ENCODE data around the gene DDX25. TPM values are rescaled to one million over a fixed set of nuclear protein-coding genes. Genes with fewer than 3 reads are reported as not detected.

The DDX25 gene
- total and polyA plus RNA-seq, 2 of the 4 experiments (the other 2 are of a cell fraction), result under 0.01 TPM; not detected in 1

- intact Hi-C loops (cut with micrococcal nuclease) (loop anchor here (2.0 kb wide), 1 partner anchor 141 kb away; the partner anchor contains the start of gene CDON), dilution Hi-C loops (cut with HindIII; ENCODE audit: low sequenced_read_pairs, unreplicated experiment) (loop anchor here (25.0 kb wide), 1 partner anchor 290 kb away; the partner anchor contains the start of genes FAM118B and RPUSD4), in situ Hi-C loops (cut with MboI; ENCODE audit: low sequenced_read_pairs) (no loop called here)
- Histone ChIP-seq H3K27ac (ENCODE audit: insufficient read depth, low read length) (no peak overlapping the region), H3K23ac (ENCODE audit: low read depth, low read length) (no peak overlapping the region), H3K4me2 (ENCODE audit: low read depth, low read length) (no peak overlapping the region), H3K9me3 (ENCODE audit: control insufficient read depth, insufficient read depth, low read length) (no peaks in the 10 kb centered on the region), H3K14ac (replicated peaks; ENCODE audit: low read depth, low read length) (no peak overlapping the region), H2AK5ac (ENCODE audit: low read depth, low read length) (no peak overlapping the region), H4K20me1 (ENCODE audit: insufficient read depth, low read length) (no peaks in the 10 kb centered on the region), H4K8ac (ENCODE audit: low read depth in 2 of 2, low read length in 2 of 2) (no peak overlapping the region), H2AK9ac (replicated peaks; ENCODE audit: low read depth, low read length, poor library complexity) (no peak overlapping the region), H4K5ac (ENCODE audit: low read depth, low read length) (no peak overlapping the region), H3K9ac (ENCODE audit: low read depth, low read length) (no peak overlapping the region), H2BK15ac (ENCODE audit: low read depth, low read length) (no peak overlapping the region), H2BK20ac (ENCODE audit: low read depth, low read length) (no peak overlapping the region), H3K36me3 (ENCODE audit: control insufficient read depth, insufficient read depth, low read length) (no peaks in the 10 kb centered on the region), H3K18ac (ENCODE audit: low read depth, low read length) (no peak overlapping the region), H4K91ac (ENCODE audit: insufficient read depth, low read depth, low read length) (no peak overlapping the region), H2BK120ac (ENCODE audit: low read depth, low read length) (no peak overlapping the region), H3K4me3 (ENCODE audit: insufficient read depth, low read depth, low read length) (no peak overlapping the region), H3K79me1 (ENCODE audit: low read depth in 1 of 2, low read length in 2 of 2) (no peaks in the 10 kb centered on the region), H3K9me1 (ENCODE audit: insufficient read depth, low read length) (no peaks in the 10 kb centered on the region), H2AFZ (replicated peaks; ENCODE audit: low read length, poor library complexity) (no peak overlapping the region), H3K4ac (ENCODE audit: low read depth, low read length) (no peak overlapping the region), H3K56ac (ENCODE audit: extremely low read depth, insufficient read depth, low read length) (no peak overlapping the region), H2BK5ac (ENCODE audit: low read depth, low read length, poor library complexity, severe bottlenecking) (no peak overlapping the region), H3K27me3 (ENCODE audit: control insufficient read depth, insufficient read depth, low read length) (peaks cover 40% of the 10 kb centered on the region), H3K4me1 (ENCODE audit: control insufficient read depth, insufficient read depth, low read length) (no peaks in the 10 kb centered on the region)
- ChIA-PET CTCF (no interaction called here), POLR2A (ENCODE audit: unreplicated experiment) (no interaction called here)
- no peak for DNase-seq
- BruUV-seq (replicated peaks), result no TSS peak
- WGBS, 2 experiments (ENCODE audit: extremely low coverage in 2 of 2, insufficient read length in 1 of 2), result no CpG with 5 or more reads among the region's 3 CpGs
- TF ChIP-seq MAFK (IDR thresholded peaks at IDR 0.05; ENCODE audit: low read depth, low read length), result no peak
- no peak for TF ChIP-seq POLR2A (IDR thresholded peaks at IDR 0.05; ENCODE audit: low read depth, low read length)
- no peak for TF ChIP-seq MXI1 (IDR thresholded peaks at IDR 0.05; ENCODE audit: borderline replicate concordance, low read depth, low read length)
- TF ChIP-seq FOS (IDR thresholded peaks at IDR 0.05; ENCODE audit: low read depth, low read length), result no peak
- no peak for TF ChIP-seq RFX5 (IDR thresholded peaks at IDR 0.05; ENCODE audit: low read depth, low read length)
- no peak for TF ChIP-seq RAD21 (IDR thresholded peaks at IDR 0.05; ENCODE audit: low read length)
- TF ChIP-seq, protein P1, sequence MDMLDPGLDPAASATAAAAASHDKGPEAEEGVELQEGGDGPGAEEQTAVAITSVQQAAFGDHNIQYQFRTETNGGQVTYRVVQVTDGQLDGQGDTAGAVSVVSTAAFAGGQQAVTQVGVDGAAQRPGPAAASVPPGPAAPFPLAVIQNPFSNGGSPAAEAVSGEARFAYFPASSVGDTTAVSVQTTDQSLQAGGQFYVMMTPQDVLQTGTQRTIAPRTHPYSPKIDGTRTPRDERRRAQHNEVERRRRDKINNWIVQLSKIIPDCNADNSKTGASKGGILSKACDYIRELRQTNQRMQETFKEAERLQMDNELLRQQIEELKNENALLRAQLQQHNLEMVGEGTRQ (IDR thresholded peaks at IDR 0.05; ENCODE audit: low read depth, low read length), result no peak
- TF ChIP-seq NFE2L2 (IDR thresholded peaks at IDR 0.05; ENCODE audit: low read depth, low read length), result no peak
- no peak for TF ChIP-seq CEBPB (IDR thresholded peaks at IDR 0.05; ENCODE audit: low read depth, low read length)
- TF ChIP-seq ELK1 (IDR thresholded peaks at IDR 0.05; ENCODE audit: borderline replicate concordance, low read depth, low read length), result no peak
- no peak for TF ChIP-seq RCOR1 (IDR thresholded peaks at IDR 0.05; ENCODE audit: insufficient replicate concordance, low read length)
- no peak for TF ChIP-seq BHLHE40 (IDR thresholded peaks at IDR 0.05; ENCODE audit: low read depth, low read length)
- no peak for TF ChIP-seq MAZ (IDR thresholded peaks at IDR 0.05; ENCODE audit: borderline replicate concordance, low read depth, low read length)
- TF ChIP-seq, protein P2, sequence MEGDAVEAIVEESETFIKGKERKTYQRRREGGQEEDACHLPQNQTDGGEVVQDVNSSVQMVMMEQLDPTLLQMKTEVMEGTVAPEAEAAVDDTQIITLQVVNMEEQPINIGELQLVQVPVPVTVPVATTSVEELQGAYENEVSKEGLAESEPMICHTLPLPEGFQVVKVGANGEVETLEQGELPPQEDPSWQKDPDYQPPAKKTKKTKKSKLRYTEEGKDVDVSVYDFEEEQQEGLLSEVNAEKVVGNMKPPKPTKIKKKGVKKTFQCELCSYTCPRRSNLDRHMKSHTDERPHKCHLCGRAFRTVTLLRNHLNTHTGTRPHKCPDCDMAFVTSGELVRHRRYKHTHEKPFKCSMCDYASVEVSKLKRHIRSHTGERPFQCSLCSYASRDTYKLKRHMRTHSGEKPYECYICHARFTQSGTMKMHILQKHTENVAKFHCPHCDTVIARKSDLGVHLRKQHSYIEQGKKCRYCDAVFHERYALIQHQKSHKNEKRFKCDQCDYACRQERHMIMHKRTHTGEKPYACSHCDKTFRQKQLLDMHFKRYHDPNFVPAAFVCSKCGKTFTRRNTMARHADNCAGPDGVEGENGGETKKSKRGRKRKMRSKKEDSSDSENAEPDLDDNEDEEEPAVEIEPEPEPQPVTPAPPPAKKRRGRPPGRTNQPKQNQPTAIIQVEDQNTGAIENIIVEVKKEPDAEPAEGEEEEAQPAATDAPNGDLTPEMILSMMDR (conservative IDR thresholded peaks at IDR 0.05; ENCODE audit: low read depth, low read length), result no peak
- ATAC-seq (ENCODE audit: low read depth), result no peak
Measured at GRCh38 chr11:125922156-125922555, 17.8 kb downstream of the DDX25 start.

All from IMR-90 (cell line).